Stimulated activated CD4-positive, alpha-beta T cell treated with anti-CD3 and anti-CD28 coated beads, Interleukin-4, amount 100 ng/mL, for 48 hours (primary cell): ENCODE data around the gene PRODH.
A peak's percentile ranks its signal among the peaks of the same experiment; 100 is the strongest.
"Not testable (repeated sequence)": the region's sequence is repeated elsewhere in the genome, so short reads cannot be mapped to it uniquely, and the experiment has no call there.

Experiments used
- DNase-seq, 2 donors: peaks; one replicate each; pipeline ENCODE4 v3.0.0-alpha.2; 2020; ENCODE audit warnings: low read depth in 2 of 2

The PRODH gene

GRCh38 chr22:18906896-18907295 lies 29.2 kb downstream of the PRODH start:
- no peak for DNase-seq

GRCh38 chr22:18906410-18906745 lies 29.7 kb downstream of the PRODH start:
- DNase-seq, result not testable (repeated sequence)

GRCh38 chr22:18905540-18906409 lies 30.3 kb downstream of the PRODH start, which contains the start of gene DGCR6:
Gene DGCR6 (plus strand): TSS chr22:18906320. CDS start chr22:18906375, 55 bp downstream.
- no peak for DNase-seq

- DNase-seq, result peak; percentile 6 to 15
These were observed 39.9 kb downstream of the PRODH start for GRCh38 chr22:18896037-18896657.

GRCh38 chr22:18893775-18894174 lies 42.3 kb downstream of the PRODH start:
- not testable (repeated sequence) for DNase-seq

GRCh38 chr22:18890510-18891192 lies 45.4 kb downstream of the PRODH start:
- DNase-seq, result not testable (repeated sequence)

GRCh38 chr22:18888115-18888514 lies 48.0 kb downstream of the PRODH start:
- no peak for DNase-seq

GRCh38 chr22:18884465-18884864 lies 51.6 kb downstream of the PRODH start:
- DNase-seq, result not testable (repeated sequence)

GRCh38 chr22:18881260-18881659 lies 54.8 kb downstream of the PRODH start:
- DNase-seq, result peak in 1 of 2 donors; percentile 32
